ENCODE measurements around the gene MAD2L1. TPM values are rescaled to one million over a fixed set of nuclear protein-coding genes. Genes with fewer than 3 reads are reported as not detected.
A peak's percentile ranks its signal among the peaks of the same experiment; 100 is the strongest.

The MAD2L1 gene
- total and polyA plus RNA-seq, 2 of the 4 experiments (the other 2 are of a cell fraction) = 13.6 to 15.2 TPM

GRCh38 chr4:120084327-120084726, 17.7 kb upstream of the MAD2L1 start:
- no peak overlapping the region for H3K18ac ChIP-seq (ENCODE audit: low read depth, low read length)
- H3K4me2 ChIP-seq (ENCODE audit: low read depth, low read length) = no peak overlapping the region
- POLR2A ChIA-PET (ENCODE audit: unreplicated experiment) = no interaction called here
- H3K4ac ChIP-seq (ENCODE audit: low read depth, low read length) = no peak overlapping the region
- no peak overlapping the region for H2BK5ac ChIP-seq (ENCODE audit: low read depth, low read length, poor library complexity, severe bottlenecking)
- H2BK20ac ChIP-seq (ENCODE audit: low read depth, low read length) = no peak overlapping the region
- no peak overlapping the region for H3K56ac ChIP-seq (ENCODE audit: extremely low read depth, insufficient read depth, low read length)
- no peak overlapping the region for H3K9ac ChIP-seq (ENCODE audit: low read depth, low read length)
- H2BK15ac ChIP-seq (ENCODE audit: low read depth, low read length) = no peak overlapping the region
- H2AK9ac ChIP-seq (replicated peaks; ENCODE audit: low read depth, low read length, poor library complexity) = no peak overlapping the region
- in situ Hi-C loops (cut with MboI; ENCODE audit: low sequenced_read_pairs) = no loop called here
- no peak overlapping the region for H4K8ac ChIP-seq (ENCODE audit: low read depth in 2 of 2, low read length in 2 of 2)
- no peaks in the 10 kb centered on the region for H3K4me1 ChIP-seq (ENCODE audit: control insufficient read depth, insufficient read depth, low read length)
- H3K9me3 ChIP-seq (ENCODE audit: control insufficient read depth, insufficient read depth, low read length) = no peaks in the 10 kb centered on the region
- H3K9me1 ChIP-seq (ENCODE audit: insufficient read depth, low read length) = no peaks in the 10 kb centered on the region
- H3K23ac ChIP-seq (ENCODE audit: low read depth, low read length) = no peak overlapping the region
- TF ChIP-seq RFX5 (IDR thresholded peaks at IDR 0.05; ENCODE audit: low read depth, low read length) = no peak
- TF ChIP-seq SMC3 (IDR thresholded peaks at IDR 0.05; ENCODE audit: low read depth, low read length) = no peak
- no peak for TF ChIP-seq POLR2A (IDR thresholded peaks at IDR 0.05; ENCODE audit: low read depth, low read length)
- no peak for TF ChIP-seq FOS (IDR thresholded peaks at IDR 0.05; ENCODE audit: low read depth, low read length)
- ATAC-seq (ENCODE audit: low read depth) (peak; percentile 64), DNase-seq (peak; percentile 35)
- no peak overlapping the region for H4K91ac ChIP-seq (ENCODE audit: insufficient read depth, low read depth, low read length)
- no peak overlapping the region for H2AK5ac ChIP-seq (ENCODE audit: low read depth, low read length)
- H3K27ac ChIP-seq (ENCODE audit: insufficient read depth, low read length) = no peak overlapping the region
- H4K20me1 ChIP-seq (ENCODE audit: insufficient read depth, low read length) = no peaks in the 10 kb centered on the region
- H2AFZ ChIP-seq (replicated peaks; ENCODE audit: low read length, poor library complexity) = no peak overlapping the region
- no peak overlapping the region for H3K14ac ChIP-seq (replicated peaks; ENCODE audit: low read depth, low read length)
- H2BK120ac ChIP-seq (ENCODE audit: low read depth, low read length) = no peak overlapping the region
- H3K4me3 ChIP-seq (ENCODE audit: insufficient read depth, low read depth, low read length) = no peak overlapping the region
- BruUV-seq (replicated peaks) = no TSS peak
- H3K36me3 ChIP-seq (ENCODE audit: control insufficient read depth, insufficient read depth, low read length) = no peaks in the 10 kb centered on the region
- no peaks in the 10 kb centered on the region for H3K79me1 ChIP-seq (ENCODE audit: low read depth in 1 of 2, low read length in 2 of 2)
- CTCF ChIA-PET = no interaction called here
- dilution Hi-C loops (cut with HindIII; ENCODE audit: low sequenced_read_pairs, unreplicated experiment) = no loop called here
- H3K27me3 ChIP-seq (ENCODE audit: control insufficient read depth, insufficient read depth, low read length) = no peaks in the 10 kb centered on the region
- intact Hi-C loops (cut with micrococcal nuclease) = no loop called here
- no peak overlapping the region for H4K5ac ChIP-seq (ENCODE audit: low read depth, low read length)

Data from IMR-90 (cell line).